Suprapubic skin (tissue), 4 donors: Measurements from ENCODE around the gene TANK. TPM values are rescaled to one million over a fixed set of nuclear protein-coding genes. Genes with fewer than 3 reads are reported as not detected.

Experiments
- DNase-seq, 2 donors: peaks; one replicate each; pipeline ENCODE4 v3.0.0-alpha.2; 2019; ENCODE audit warnings: low spot score in 2 of 2
- H3K27ac ChIP-seq: fragments of 200-600 bp; sonication (generic); one replicate; pipeline ENCODE4 v1.5.1; 2019
- H3K27me3 ChIP-seq: fragments of 200-600 bp; sonication (generic); one replicate; pipeline ENCODE4 v1.5.1; 2019
- H3K36me3 ChIP-seq: fragments of 200-600 bp; sonication (generic); one replicate; pipeline ENCODE4 v1.5.1; 2019
- H3K4me1 ChIP-seq: fragments of 200-600 bp; sonication (generic); one replicate; pipeline ENCODE4 v1.5.1; 2019
- H3K4me3 ChIP-seq: fragments of 200-600 bp; sonication (generic); one replicate; pipeline ENCODE4 v1.5.1; 2019; ENCODE audit warnings: mild to moderate bottlenecking
- H3K9me3 ChIP-seq: fragments of 200-600 bp; sonication (generic); one replicate; pipeline ENCODE4 v1.5.1; 2019
- CTCF ChIP-seq, 2 donors: fragments of 200-600 bp in 1 of 2; fragments of 450-650 bp in 1 of 2; sonication (generic) in 1 of 2; IDR thresholded peaks; one replicate each; pipeline ENCODE4 v1.5.1; 2016 to 2019; ENCODE audit warnings: antibody characterized with exemption in 2 of 2, mild to moderate bottlenecking in 1 of 2, moderate library complexity in 1 of 2
- EP300 ChIP-seq: sonication (generic); formaldehyde crosslinking; IDR thresholded peaks from one replicate; pipeline ENCODE4 v1.6.1; 2017; ENCODE audit warnings: antibody characterized with exemption
- POLR2A ChIP-seq, 2 donors: fragments of 450-650 bp; IDR thresholded peaks; one replicate each; pipeline ENCODE4 v1.6.1; 2017; ENCODE audit warnings: antibody characterized with exemption in 2 of 2, mild to moderate bottlenecking in 2 of 2, moderate library complexity in 2 of 2
- POLR2AphosphoS5 ChIP-seq, 3 donors: sonication (generic); formaldehyde crosslinking; IDR thresholded peaks; one replicate each; pipeline ENCODE4 v1.6.1; 2017; ENCODE audit warnings: antibody characterized with exemption in 3 of 3
- WGBS: methylation state at CpG from one replicate; pipeline ENCODE4 v1.1.5; 2018; 5-methylcytosine and 5-hydroxymethylcytosine counted together
- total RNA-seq, 4 donors: library from RNA; depleted of rRNA; stranded (reverse); fragments of >200 nt; gene quantifications; one replicate each; pipeline ENCODE4 v1.1.0, GENCODE V29; 2016

TANK gene
- total RNA-seq, 4 donors from 2014 or later = 68.5 to 116 (median 81.7) TPM

- 96% methylated on average over 2 of the region's 2 CpGs for WGBS
- no peak overlapping the region for H3K27ac ChIP-seq
- TF ChIP-seq EP300 (no peak), POLR2AphosphoS5 (IDR thresholded peaks at IDR 0.05) (no peak), CTCF (IDR thresholded peaks at IDR 0.05) (no peak), POLR2A (IDR thresholded peaks at IDR 0.05) (no peak)
- H3K27me3 ChIP-seq = no peaks in the 10 kb centered on the region
- H3K9me3 ChIP-seq = no peaks in the 10 kb centered on the region
- peaks cover 49% of the 10 kb centered on the region for H3K4me1 ChIP-seq
- H3K36me3 ChIP-seq = peaks cover under 1% of the 10 kb centered on the region
- H3K4me3 ChIP-seq = no peak overlapping the region
- DNase-seq = no peak
These were observed 9.1 kb downstream of the TANK start for GRCh38 chr2:161169335-161169734.

- WGBS = 70% methylated on average over 6 of the region's 6 CpGs
- peaks cover 38% of the 10 kb centered on the region for H3K4me1 ChIP-seq
- TF ChIP-seq EP300 (no peak), POLR2A (IDR thresholded peaks at IDR 0.05) (no peak), POLR2AphosphoS5 (IDR thresholded peaks at IDR 0.05) (no peak), CTCF (IDR thresholded peaks at IDR 0.05) (no peak)
- H3K27ac ChIP-seq = no peak overlapping the region
- no peak overlapping the region for H3K4me3 ChIP-seq
- H3K27me3 ChIP-seq = no peaks in the 10 kb centered on the region
- H3K9me3 ChIP-seq = no peaks in the 10 kb centered on the region
- no peak for DNase-seq
- no peaks in the 10 kb centered on the region for H3K36me3 ChIP-seq
These were observed 10.1 kb downstream of the TANK start for GRCh38 chr2:161170377-161170776.

GRCh38 chr2:161170958-161171932 is 11.0 kb downstream of the TANK start:
- no peaks in the 10 kb centered on the region for H3K27me3 ChIP-seq
- H3K27ac ChIP-seq = no peak overlapping the region
- WGBS = 41% methylated on average over 4 of the region's 4 CpGs

GRCh38 chr2:161172901-161173540 is 12.8 kb downstream of the TANK start:
- Histone ChIP-seq H3K27ac (no peak overlapping the region), H3K4me3 (no peak overlapping the region), H3K36me3 (no peaks in the 10 kb centered on the region), H3K9me3 (no peaks in the 10 kb centered on the region), H3K4me1 (peaks cover 30% of the 10 kb centered on the region), H3K27me3 (no peaks in the 10 kb centered on the region)
- no peak for TF ChIP-seq POLR2AphosphoS5 (IDR thresholded peaks at IDR 0.05)
- 94% methylated on average over 4 of the region's 4 CpGs for WGBS
- no peak for DNase-seq

More at GRCh38 chr2:161170958-161171932, 11.0 kb downstream of the TANK start:
- TF ChIP-seq EP300 = no peak
- Histone ChIP-seq H3K4me1 (peaks cover 30% of the 10 kb centered on the region), H3K36me3 (no peaks in the 10 kb centered on the region), H3K4me3 (no peak overlapping the region), H3K9me3 (no peaks in the 10 kb centered on the region)
- DNase-seq = no peak

GRCh38 chr2:161173541-161174194 is 13.4 kb downstream of the TANK start:
- Histone ChIP-seq H3K9me3 (no peaks in the 10 kb centered on the region), H3K27me3 (no peaks in the 10 kb centered on the region), H3K36me3 (no peaks in the 10 kb centered on the region), H3K4me3 (no peak overlapping the region), H3K27ac (no peak overlapping the region), H3K4me1 (peaks cover 30% of the 10 kb centered on the region)
- 99% methylated on average over 2 of the region's 2 CpGs for WGBS
- TF ChIP-seq POLR2AphosphoS5 (IDR thresholded peaks at IDR 0.05) (no peak), EP300 (no peak), POLR2A (IDR thresholded peaks at IDR 0.05) (no peak), CTCF (IDR thresholded peaks at IDR 0.05) (no peak)
- DNase-seq = no peak

- H3K36me3 ChIP-seq = peaks cover 28% of the 10 kb centered on the region
- no peak overlapping the region for H3K4me3 ChIP-seq
- WGBS = 66% methylated on average over 1 of the region's 1 CpG
- no peaks in the 10 kb centered on the region for H3K9me3 ChIP-seq
- no peaks in the 10 kb centered on the region for H3K27me3 ChIP-seq
- no peak overlapping the region for H3K27ac ChIP-seq
- peaks cover 2% of the 10 kb centered on the region for H3K4me1 ChIP-seq
- DNase-seq = no peak
- TF ChIP-seq POLR2A (IDR thresholded peaks at IDR 0.05) = no peak
- TF ChIP-seq CTCF (IDR thresholded peaks at IDR 0.05) = no peak
- no peak for TF ChIP-seq POLR2AphosphoS5 (IDR thresholded peaks at IDR 0.05)
- TF ChIP-seq EP300 = no peak
These were observed 17.7 kb downstream of the TANK start for GRCh38 chr2:161177969-161178368.
